HepG2 (cell line): Measurements from ENCODE around the gene PPFIA2. TPM values are rescaled to one million over a fixed set of nuclear protein-coding genes. Genes with fewer than 3 reads are reported as not detected.

Experiments used
- CSRNP1 ChIP-seq: sonication (generic); formaldehyde crosslinking; IDR thresholded peaks from 2 replicates; pipeline ENCODE4 v1.8.1; 2023; ENCODE audit warnings: mild to moderate bottlenecking, missing genetic modification reagents
- MIXL1 ChIP-seq: IDR thresholded peaks from 2 replicates; pipeline ENCODE4 v1.6.1; 2016
- NFE2 ChIP-seq: sonication (generic); formaldehyde crosslinking; IDR thresholded peaks from 2 replicates; pipeline ENCODE4 v1.4.0; 2020; ENCODE audit warnings: missing genetic modification reagents
- PAF1 ChIP-seq: IDR thresholded peaks from 2 replicates; pipeline ENCODE4 v1.6.1; 2016; ENCODE audit warnings: missing genetic modification reagents, missing compliant biosample characterization
- PPARG ChIP-seq: conservative IDR thresholded peaks from 2 replicates; pipeline ENCODE4 v1.6.1; 2016; ENCODE audit warnings: missing biosample characterization, missing genetic modification reagents
- PRDM4 ChIP-seq: sonication (generic); formaldehyde crosslinking; IDR thresholded peaks from 2 replicates; pipeline ENCODE4 v1.9.0; 2021; ENCODE audit warnings: missing genetic modification reagents, borderline replicate concordance
- SMAD3 ChIP-seq: sonication (generic); formaldehyde crosslinking; IDR thresholded peaks from 2 replicates; pipeline ENCODE4 v1.4.0; 2020; ENCODE audit warnings: missing genetic modification reagents
- STAG1 ChIP-seq: sonication (generic); formaldehyde crosslinking; IDR thresholded peaks from 2 replicates; pipeline ENCODE4 v1.4.0; 2020; ENCODE audit warnings: missing genetic modification reagents
- TCF7L2 ChIP-seq: IDR thresholded peaks from 2 replicates; pipeline ENCODE4 v1.6.1; 2011; ENCODE audit warnings: mild to moderate bottlenecking, low read depth, low read length, moderate library complexity
- TEF ChIP-seq: sonication (generic); formaldehyde crosslinking; IDR thresholded peaks from 2 replicates; pipeline ENCODE4 v1.5.0; 2020; ENCODE audit warnings: missing genetic modification reagents
- THRA ChIP-seq: sonication (generic); formaldehyde crosslinking; IDR thresholded peaks from 2 replicates; pipeline ENCODE4 v1.4.0; 2020; ENCODE audit warnings: missing genetic modification reagents, borderline replicate concordance
- YEATS2 ChIP-seq: sonication (generic); formaldehyde crosslinking; IDR thresholded peaks from 2 replicates; pipeline ENCODE4 v1.4.0; 2020; ENCODE audit warnings: missing genetic modification reagents, borderline replicate concordance
- ZFX ChIP-seq: sonication (generic); formaldehyde crosslinking; IDR thresholded peaks from 2 replicates; pipeline ENCODE4 v1.4.0; 2020; ENCODE audit warnings: mild to moderate bottlenecking, low read depth, missing genetic modification reagents, moderate library complexity
- ZKSCAN8 ChIP-seq: IDR thresholded peaks from 2 replicates; pipeline ENCODE4 v1.6.1; 2016; ENCODE audit warnings: borderline replicate concordance, missing genetic modification reagents, missing compliant biosample characterization
- ZNF354B ChIP-seq: sonication (generic); formaldehyde crosslinking; IDR thresholded peaks from 2 replicates; pipeline ENCODE4 v1.8.0; 2022; ENCODE audit warnings: mild to moderate bottlenecking, missing genetic modification reagents
- ZNF382 ChIP-seq: sonication (generic); formaldehyde crosslinking; IDR thresholded peaks from 2 replicates; pipeline ENCODE4 v1.5.0; 2020; ENCODE audit warnings: missing genetic modification reagents, mild to moderate bottlenecking, borderline replicate concordance
- ZNF687 ChIP-seq: sonication (generic); formaldehyde crosslinking; IDR thresholded peaks from 2 replicates; pipeline ENCODE4 v1.5.1; 2020; ENCODE audit warnings: mild to moderate bottlenecking, missing genetic modification reagents, moderate library complexity
- polyA plus RNA-seq, 8 experiments: library from polyadenylated mRNA; depleted of rRNA in 3 of 8; stranded (reverse) in 7 of 8; unstranded in 1 of 8; fragments of >200 nt; fragmentation: Illumina TruSeq in 4 of 8; extraction: Trizol in 4 of 8; gene quantifications; 2 replicates each; pipeline versions ENCODE4 v1.2.1 to v1.2.3, GENCODE V29; 2011 to 2016; ENCODE audit warnings: low read depth in 4 of 8, missing spikeins in 1 of 8, mixed read lengths in 1 of 8; ENCODE audit not compliant: insufficient read depth in 1 of 8
- total RNA-seq, 5 experiments: library from RNA; depleted of rRNA; stranded (reverse); fragments of >200 nt; fragmentation: Illumina TruSeq; extraction: Trizol; gene quantifications; 2 replicates each; pipeline ENCODE4 v1.2.3, GENCODE V29; 2016; ENCODE audit warnings: low read depth in 1 of 5

Gene PPFIA2
- total and polyA plus RNA-seq, 2 of the 13 experiments (the other 11 are each of a cell fraction or from before 2014, with no cell fraction given), result 0.05 TPM; not detected in 1

- no peak for TF ChIP-seq CSRNP1 (CRISPR knock-in tag)
- TF ChIP-seq SMAD3, result 0 out of 2 replicates have a peak, but pooled peaks have one; percentile 27
- TF ChIP-seq MIXL1, result no peak
- TF ChIP-seq PAF1 (CRISPR knock-in tag), result no peak
- no peak for TF ChIP-seq PPARG
- TF ChIP-seq TCF7L2, result no peak
- TF ChIP-seq TEF (CRISPR knock-in tag), result no peak
- no peak for TF ChIP-seq ZKSCAN8 (CRISPR knock-in tag)
- no peak for TF ChIP-seq ZNF354B (CRISPR knock-in tag)
- peak; percentile 33; the same call in 1 of the 2 replicates for TF ChIP-seq STAG1 (CRISPR knock-in tag)
- TF ChIP-seq ZFX (CRISPR knock-in tag), result 0 out of 2 replicates have a peak, but pooled peaks have one; percentile 34
- no peak for TF ChIP-seq THRA (CRISPR knock-in tag)
- no peak for TF ChIP-seq ZNF382
- no peak for TF ChIP-seq YEATS2 (CRISPR knock-in tag)
- peak; percentile 32; the same call in 1 of the 2 replicates for TF ChIP-seq ZNF687 (CRISPR knock-in tag)
- no peak for TF ChIP-seq NFE2 (CRISPR knock-in tag)
- TF ChIP-seq PRDM4, result no peak
These were observed 147.9 kb downstream of the PPFIA2 start (continued) for GRCh38 chr12:81610955-81611889.
